ENCODE measurements around the gene KRT83.

DNA sequence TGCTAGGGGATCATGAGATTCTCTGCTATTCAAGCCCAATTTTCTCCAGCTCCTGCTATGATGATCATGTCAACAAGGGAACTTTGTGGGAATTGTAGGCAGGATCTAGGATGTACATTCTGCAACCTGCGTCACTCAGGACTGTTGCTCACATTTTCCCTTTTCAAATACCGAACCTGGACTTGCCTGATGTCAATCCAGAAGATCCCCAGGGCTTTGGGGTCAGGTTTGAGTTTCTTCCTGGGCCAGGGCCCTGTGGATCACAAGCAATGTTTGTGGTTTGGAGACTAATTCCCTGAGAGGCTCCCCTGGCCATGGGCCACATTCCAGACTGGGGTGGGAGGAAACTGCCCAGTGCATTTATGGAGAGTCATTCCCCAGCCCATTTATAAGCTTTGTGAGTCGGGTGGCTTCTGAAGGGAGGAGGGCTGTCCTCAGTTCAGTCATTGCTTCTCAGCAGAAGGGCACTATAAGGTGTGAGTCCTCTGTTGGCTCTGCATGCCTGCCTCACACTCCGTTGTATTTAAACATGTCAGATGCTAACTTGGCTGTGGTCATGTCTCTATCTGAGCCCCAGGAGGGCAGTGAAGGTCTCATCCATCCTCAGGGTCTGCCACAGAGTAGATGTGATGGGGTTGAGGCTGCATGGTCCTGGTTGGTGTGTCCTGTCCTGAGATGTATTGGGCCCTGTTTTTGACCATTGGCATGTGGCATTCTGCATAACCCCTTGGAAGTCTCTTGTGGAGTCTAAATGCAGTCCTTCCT lies 40.2 kb downstream of the KRT83 start:
- TF ChIP-seq, protein P1, sequence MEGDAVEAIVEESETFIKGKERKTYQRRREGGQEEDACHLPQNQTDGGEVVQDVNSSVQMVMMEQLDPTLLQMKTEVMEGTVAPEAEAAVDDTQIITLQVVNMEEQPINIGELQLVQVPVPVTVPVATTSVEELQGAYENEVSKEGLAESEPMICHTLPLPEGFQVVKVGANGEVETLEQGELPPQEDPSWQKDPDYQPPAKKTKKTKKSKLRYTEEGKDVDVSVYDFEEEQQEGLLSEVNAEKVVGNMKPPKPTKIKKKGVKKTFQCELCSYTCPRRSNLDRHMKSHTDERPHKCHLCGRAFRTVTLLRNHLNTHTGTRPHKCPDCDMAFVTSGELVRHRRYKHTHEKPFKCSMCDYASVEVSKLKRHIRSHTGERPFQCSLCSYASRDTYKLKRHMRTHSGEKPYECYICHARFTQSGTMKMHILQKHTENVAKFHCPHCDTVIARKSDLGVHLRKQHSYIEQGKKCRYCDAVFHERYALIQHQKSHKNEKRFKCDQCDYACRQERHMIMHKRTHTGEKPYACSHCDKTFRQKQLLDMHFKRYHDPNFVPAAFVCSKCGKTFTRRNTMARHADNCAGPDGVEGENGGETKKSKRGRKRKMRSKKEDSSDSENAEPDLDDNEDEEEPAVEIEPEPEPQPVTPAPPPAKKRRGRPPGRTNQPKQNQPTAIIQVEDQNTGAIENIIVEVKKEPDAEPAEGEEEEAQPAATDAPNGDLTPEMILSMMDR (IDR thresholded peaks at IDR 0.05), result no peak
- TF ChIP-seq POLR2A (IDR thresholded peaks at IDR 0.05), result no peak
